H1 (cell line): Measurements from ENCODE around the gene ZC3H8. TPM values are rescaled to one million over a fixed set of nuclear protein-coding genes. Genes with fewer than 3 reads are reported as not detected.

Source experiments
- CTCF ChIA-PET: fragments of 300-600 bp; sonication (Branson Sonifier 250); formaldehyde crosslinking; loops from one replicate; lab custom pipeline; 2021; ENCODE audit not compliant: partially characterized antibody; lab: Charles Lee
- POLR2A ChIA-PET: fragments of 300-600 bp; sonication (Branson Sonifier 250); formaldehyde crosslinking; loops from one replicate; lab custom pipeline; 2021; ENCODE audit warnings: inconsistent platforms; ENCODE audit not compliant: partially characterized antibody; lab: Charles Lee
- DNase-seq, 2 experiments: peaks; one replicate each; pipeline versions ENCODE4 v3.0.0 to v3.0.0-alpha.2; 2010 to 2022; ENCODE audit warnings: low spot score in 2 of 2, low read depth in 1 of 2, mixed read lengths in 1 of 2
- FAIRE-seq: peaks from 2 replicates; lab custom pipeline; 2011; peaks lifted over from hg19 to GRCh38; lab: Jason Lieb, UNC
- H2AFZ ChIP-seq: 2 replicates; pipeline ENCODE4 v1.8.1; 2012; ENCODE audit warnings: low read length, inconsistent platforms
- H2AK5ac ChIP-seq: 2 replicates; pipeline ENCODE4 v1.6.1; 2013; ENCODE audit warnings: low read depth, low read length
- H2BK120ac ChIP-seq: replicated peaks from 2 replicates; pipeline ENCODE3; 2013; ENCODE audit warnings: low read depth, low read length, inconsistent platforms
- H2BK12ac ChIP-seq: 2 replicates; pipeline ENCODE4 v1.6.1; 2013; ENCODE audit warnings: low read depth, low read length
- H2BK15ac ChIP-seq: 2 replicates; pipeline ENCODE4 v1.6.1; 2013; ENCODE audit warnings: low read length
- H2BK20ac ChIP-seq: 2 replicates; pipeline ENCODE4 v1.6.1; 2013; ENCODE audit warnings: low read length
- H2BK5ac ChIP-seq: 2 replicates; pipeline ENCODE4 v1.6.1; 2013; ENCODE audit warnings: low read depth, low read length
- H3K14ac ChIP-seq: 2 replicates; pipeline ENCODE4 v1.6.1; 2013; ENCODE audit warnings: inconsistent platforms; ENCODE audit not compliant: insufficient read length
- H3K18ac ChIP-seq: 2 replicates; pipeline ENCODE4 v1.6.1; 2013; ENCODE audit warnings: low read length; ENCODE audit errors: extremely low read depth
- H3K23ac ChIP-seq: 2 replicates; pipeline ENCODE4 v1.6.1; 2013; ENCODE audit warnings: inconsistent platforms; ENCODE audit not compliant: insufficient read length
- H3K23me2 ChIP-seq: 2 replicates; pipeline ENCODE4 v1.6.1; 2013; ENCODE audit warnings: low read depth, low read length
- H3K27ac ChIP-seq: 2 replicates; pipeline ENCODE4 v1.6.1; 2011; ENCODE audit warnings: low read depth, low read length, inconsistent platforms
- H3K27me3 ChIP-seq, 4 experiments: replicated peaks in 1 of 4; 1 replicate in 1 of 4; 2 replicates in 3 of 4; pipeline versions ENCODE4 v1.6.1 to v1.8.1; 2011 to 2013; ENCODE audit warnings: low read length in 3 of 4, mild to moderate bottlenecking in 3 of 4, inconsistent platforms in 2 of 4, mixed read lengths in 2 of 4, moderate library complexity in 1 of 4; ENCODE audit not compliant: control insufficient read depth in 3 of 4, insufficient read depth in 3 of 4; ENCODE audit errors: extremely low read depth in 1 of 4
- H3K36me3 ChIP-seq, 4 experiments: 2 replicates each; pipeline versions ENCODE4 v1.6.1 to v1.8.1; 2011 to 2013; ENCODE audit warnings: mild to moderate bottlenecking in 4 of 4, low read length in 3 of 4, moderate library complexity in 2 of 4, control low read depth in 1 of 4, inconsistent platforms in 1 of 4; ENCODE audit not compliant: insufficient read depth in 4 of 4, control insufficient read depth in 2 of 4
- H3K4ac ChIP-seq: replicated peaks from 2 replicates; pipeline ENCODE3; 2013; ENCODE audit warnings: low read length, low read depth, mixed read lengths, inconsistent platforms; ENCODE audit not compliant: insufficient read length
- H3K4me1 ChIP-seq, 4 experiments: replicated peaks in 1 of 4; 1 replicate in 1 of 4; 2 replicates in 3 of 4; pipeline versions ENCODE4 v1.6.1 to v1.8.1; 2011 to 2013; ENCODE audit warnings: low read length in 3 of 4, inconsistent platforms in 2 of 4, mixed read lengths in 1 of 4; ENCODE audit not compliant: insufficient read depth in 4 of 4, control insufficient read depth in 3 of 4
- H3K4me2 ChIP-seq, 2 experiments: 2 replicates each; pipeline versions ENCODE4 v1.6.1 to v1.8.1; 2011 to 2013; ENCODE audit warnings: low read depth in 2 of 2, low read length in 2 of 2, control low read depth in 1 of 2, inconsistent platforms in 1 of 2, mild to moderate bottlenecking in 1 of 2; ENCODE audit not compliant: insufficient read depth in 1 of 2
- H3K4me3 ChIP-seq, 4 experiments: fragments of 200-600, 300-600 bp in 1 of 4; sonication (generic), shearing (Covaris generic), sonication (Bioruptor Twin) in 1 of 4; 2 replicates each; pipeline versions ENCODE4 v1.5.1 to v1.8.1; 2011 to 2016; ENCODE audit warnings: low read length in 4 of 4, low read depth in 3 of 4, control low read depth in 2 of 4, inconsistent platforms in 2 of 4, mild to moderate bottlenecking in 2 of 4, mixed read lengths in 1 of 4, moderate library complexity in 1 of 4; ENCODE audit not compliant: insufficient read depth in 2 of 4; ENCODE audit errors: extremely low read depth in 1 of 4
- H3K56ac ChIP-seq: replicated peaks from 2 replicates; pipeline ENCODE3; 2013; ENCODE audit warnings: low read depth, mild to moderate bottlenecking, mixed read lengths, low read length, inconsistent platforms; ENCODE audit not compliant: insufficient read length
- H3K79me1 ChIP-seq: 2 replicates; pipeline ENCODE4 v1.6.1; 2013; ENCODE audit warnings: low read depth, low read length, control low read depth
- H3K79me2 ChIP-seq, 2 experiments: 2 replicates each; pipeline versions ENCODE4 v1.6.1 to v1.8.1; 2012 to 2013; ENCODE audit warnings: low read length in 2 of 2, mild to moderate bottlenecking in 2 of 2, inconsistent platforms in 1 of 2; ENCODE audit not compliant: insufficient read depth in 2 of 2, control insufficient read depth in 1 of 2
- H3K9ac ChIP-seq, 4 experiments: replicated peaks in 1 of 4; 1 replicate in 1 of 4; 2 replicates in 3 of 4; pipeline versions ENCODE4 v1.6.1 to v1.8.1; 2011 to 2013; ENCODE audit warnings: low read depth in 3 of 4, low read length in 3 of 4, control low read depth in 2 of 4, mild to moderate bottlenecking in 2 of 4, moderate library complexity in 2 of 4, inconsistent platforms in 1 of 4; ENCODE audit errors: extremely low read depth in 1 of 4
- H3K9me3 ChIP-seq, 2 experiments: 2 replicates each; pipeline versions ENCODE4 v1.6.1 to v1.8.1; 2012 to 2013; ENCODE audit warnings: mild to moderate bottlenecking in 2 of 2, moderate library complexity in 2 of 2, control low read depth in 1 of 2, inconsistent platforms in 1 of 2, low read depth in 1 of 2, low read length in 1 of 2, mixed read lengths in 1 of 2; ENCODE audit not compliant: insufficient read depth in 2 of 2
- H4K20me1 ChIP-seq, 2 experiments: replicated peaks in 1 of 2; 2 replicates each; pipeline versions ENCODE3 to v1.8.1; 2011 to 2013; ENCODE audit warnings: inconsistent platforms in 2 of 2, low read length in 2 of 2, mild to moderate bottlenecking in 1 of 2; ENCODE audit not compliant: insufficient read depth in 2 of 2, control insufficient read depth in 1 of 2
- H4K5ac ChIP-seq: 2 replicates; pipeline ENCODE4 v1.6.1; 2013; ENCODE audit warnings: low read length, low read depth, mixed read lengths, inconsistent platforms; ENCODE audit not compliant: insufficient read length
- H4K8ac ChIP-seq: 2 replicates; pipeline ENCODE4 v1.8.0; 2013; ENCODE audit warnings: mild to moderate bottlenecking, moderate library complexity, low read length, inconsistent platforms; ENCODE audit not compliant: insufficient read depth; ENCODE audit errors: extremely low read depth
- H4K91ac ChIP-seq: replicated peaks from 2 replicates; pipeline ENCODE3; 2013; ENCODE audit warnings: low read length, mixed read lengths, inconsistent platforms; ENCODE audit not compliant: insufficient read length
- ATF2 ChIP-seq: IDR thresholded peaks from 2 replicates; pipeline ENCODE4 v1.6.1; 2012; ENCODE audit warnings: low read length, inconsistent platforms
- CTBP2 ChIP-seq: IDR thresholded peaks from 2 replicates; pipeline ENCODE4 v1.7.0; 2011; ENCODE audit warnings: borderline replicate concordance, mild to moderate bottlenecking, moderate library complexity, mixed read lengths, low read length; ENCODE audit not compliant: insufficient read depth, insufficient read length
- EGR1 ChIP-seq: IDR thresholded peaks from 2 replicates; pipeline ENCODE4 v1.6.1; 2011; ENCODE audit warnings: low read depth, low read length, borderline replicate concordance
- EP300 ChIP-seq, 2 experiments: IDR thresholded peaks; 1 replicate in 1 of 2; 2 replicates in 1 of 2; pipeline ENCODE4 v1.6.1; 2011 to 2012; ENCODE audit warnings: low read depth in 2 of 2, low read length in 2 of 2, mild to moderate bottlenecking in 2 of 2, borderline replicate concordance in 1 of 2, inconsistent platforms in 1 of 2, moderate library complexity in 1 of 2
- GABPA ChIP-seq: IDR thresholded peaks from 2 replicates; pipeline ENCODE4 v1.6.1; 2011; ENCODE audit warnings: mild to moderate bottlenecking, low read length, moderate library complexity, borderline replicate concordance; ENCODE audit not compliant: insufficient read depth
- HDAC6 ChIP-seq: IDR thresholded peaks from one replicate; pipeline ENCODE4 v1.7.1; 2012; ENCODE audit warnings: low read depth, mild to moderate bottlenecking, inconsistent platforms, low read length, moderate library complexity
- KDM4A ChIP-seq: IDR thresholded peaks from one replicate; pipeline ENCODE4 v1.7.1; 2012; ENCODE audit warnings: low read depth, mild to moderate bottlenecking, moderate library complexity, low read length, inconsistent platforms; ENCODE audit not compliant: severe bottlenecking
- MAX ChIP-seq: IDR thresholded peaks from 2 replicates; pipeline ENCODE4 v1.6.1; 2012; ENCODE audit warnings: inconsistent platforms
- RBBP5 ChIP-seq: IDR thresholded peaks from 2 replicates; pipeline ENCODE4 v1.7.1; 2012; ENCODE audit warnings: low read depth, mild to moderate bottlenecking, inconsistent platforms, low read length, moderate library complexity, borderline replicate concordance
- RXRA ChIP-seq: IDR thresholded peaks from 2 replicates; pipeline ENCODE4 v1.6.1; 2011; ENCODE audit warnings: low read depth, mild to moderate bottlenecking, low read length, moderate library complexity; ENCODE audit not compliant: insufficient read depth
- TAF1 ChIP-seq: IDR thresholded peaks from 2 replicates; pipeline ENCODE4 v1.6.1; 2011; ENCODE audit warnings: mild to moderate bottlenecking, low read depth, low read length
- TCF12 ChIP-seq: IDR thresholded peaks from 2 replicates; pipeline ENCODE4 v1.6.1; 2011; ENCODE audit warnings: low read depth, mild to moderate bottlenecking, low read length
- WGBS, 2 experiments: shearing (Covaris generic) in 1 of 2; methylation state at CpG; one replicate each; pipeline versions ENCODE4 v1.1.6 to v1.1.7; 2013 to 2015; ENCODE audit warnings: low lambda C conversion rate in 2 of 2, mixed read lengths in 2 of 2, inconsistent platforms in 1 of 2, low coverage in 1 of 2, missing lambda C conversion rate in 1 of 2; ENCODE audit not compliant: insufficient replicate concordance in 2 of 2, insufficient coverage in 1 of 2, insufficient read length in 1 of 2; ENCODE audit errors: extremely low coverage in 1 of 2, missing lambda C conversion rate in 1 of 2; 5-methylcytosine and 5-hydroxymethylcytosine counted together
- polyA plus RNA-seq, 7 experiments: library from polyadenylated mRNA; depleted of rRNA in 3 of 7; stranded (reverse) in 5 of 7; unstranded in 2 of 7; fragments of >200 nt in 5 of 7; fragments of 200-250 nt in 2 of 7; gene quantifications; 1 replicate in 5 of 7; 2 replicates in 1 of 7; 4 replicates in 1 of 7; pipeline versions ENCODE4 v1.2.1 to v1.2.3, GENCODE V29; 2011 to 2013; ENCODE audit warnings: missing spikeins in 2 of 7, mixed read lengths in 2 of 7
- total RNA-seq: library from RNA; stranded (reverse); fragmentation: NEBNext Ultra II Directional; extraction: Animal tissue kit (Norgen Biotek cat#: 25700); gene quantifications from 2 replicates; pipeline ENCODE4 v1.2.1, GENCODE V29; 2021

Gene ZC3H8
- total and polyA plus RNA-seq, 2 of the 8 experiments (the other 6 are each of a cell fraction or from before 2014, with no cell fraction given): 1.9 to 7.1 TPM

- H3K23me2 ChIP-seq: peaks cover 2% of the 10 kb centered on the region; the same call in 1 of the 2 replicates
- no peak overlapping the region for H4K5ac ChIP-seq
- FAIRE-seq (no peak), DNase-seq (no peak)
- no peak overlapping the region for H2BK120ac ChIP-seq
- H3K9ac ChIP-seq: no peak overlapping the region
- no peak overlapping the region for H3K27ac ChIP-seq
- no peak overlapping the region for H2BK12ac ChIP-seq
- no peak overlapping the region for H2AK5ac ChIP-seq
- no peak overlapping the region for H2BK5ac ChIP-seq
- H4K20me1 ChIP-seq: no peaks in the 10 kb centered on the region
- no peaks in the 10 kb centered on the region for H3K4me1 ChIP-seq
- no peak overlapping the region for H2AFZ ChIP-seq
- no peak overlapping the region for H3K4me2 ChIP-seq
- ChIA-PET CTCF (interaction anchor here (1.0 kb wide), 1 partner anchor 48 kb away, joined by 4 read pairs; no protein-coding TSS in a partner anchor), POLR2A (no interaction called here)
- H3K18ac ChIP-seq: no peak overlapping the region
- H2BK20ac ChIP-seq: no peak overlapping the region
- H3K27me3 ChIP-seq: no peaks in the 10 kb centered on the region
- no peak overlapping the region for H3K14ac ChIP-seq
- 88% methylated on average over 1 of the region's 1 CpG; no CpG with 5 or more reads in 1 of the 2 experiments for WGBS, 2 experiments
- H3K79me2 ChIP-seq: no peaks in the 10 kb centered on the region
- peaks cover 0 to 3% (median 0%) of the 10 kb centered on the region in 4 experiments; a peak in 2 of 8 replicates for H3K36me3 ChIP-seq
- no peaks in the 10 kb centered on the region for H3K9me3 ChIP-seq
- no peak overlapping the region for H3K56ac ChIP-seq
- H3K4me3 ChIP-seq: no peak overlapping the region
- H2BK15ac ChIP-seq: no peak overlapping the region
- no peak overlapping the region for H4K8ac ChIP-seq
- TF ChIP-seq RBBP5 (no peak), RXRA (no peak), EP300 (IDR thresholded peaks at IDR 0.05; ENCODE audit: borderline replicate concordance in 1 of 2, low read depth in 2 of 2, low read length in 2 of 2) (no peak), HDAC6 (no peak), GABPA (no peak), ATF2 (no peak), EGR1 (no peak), KDM4A (no peak), TCF12 (no peak), CTBP2 (no peak), TAF1 (no peak), MAX (no peak)
- TF ChIP-seq, all 59 proteins: peak for 0
- H3K79me1 ChIP-seq: no peaks in the 10 kb centered on the region
- H4K91ac ChIP-seq: no peak overlapping the region
- no peak overlapping the region for H3K23ac ChIP-seq
- H3K4ac ChIP-seq: no peak overlapping the region
These were observed 15.0 kb downstream of the ZC3H8 start for GRCh38 chr2:112239862-112240261.
